K562 (cell line): Measurements from ENCODE around the gene WDFY2. TPM values are rescaled to one million over a fixed set of nuclear protein-coding genes. Genes with fewer than 3 reads are reported as not detected.
"Not testable (repeated sequence)": the region's sequence is repeated elsewhere in the genome, so short reads cannot be mapped to it uniquely, and the experiment has no call there.

Experiments
- ATAC-seq: fragments of 200-7000 bp; cut with Tn5 transposase; 3 replicates; pipeline ENCODE4 v1.9.1; 2020; ENCODE audit warnings: moderate library complexity
- BruUV-seq: library from RNA; stranded (reverse); fragments of 400-500 nt; replicated peaks from 2 replicates; lab custom pipeline; 2021; lab: Mats Ljungman, UMichigan
- CTCF ChIA-PET: fragments of 300-600 bp; formaldehyde crosslinking; extraction: SDS; loops from one replicate; lab custom pipeline; 2021; ENCODE audit warnings: low intra/inter-chr PET ratio; lab: Yijun Ruan, JAX
- POLR2A ChIA-PET: fragments of 300-600, 350-650 bp; sonication (Branson Sonifier 250); formaldehyde crosslinking; extraction: SDS; loops from one replicate; lab custom pipeline; 2021; ENCODE audit warnings: antibody characterized with exemption, inconsistent platforms; lab: Yijun Ruan, JAX
- DNase-seq, 4 experiments: peaks; one replicate each; pipeline versions ENCODE4 v3.0.0 to v3.0.0-alpha.2; 2011 to 2018; ENCODE audit warnings: low spot score in 3 of 4, mixed read lengths in 3 of 4; ENCODE audit errors: extremely low read depth in 1 of 4
- FAIRE-seq: peaks from 2 replicates; lab custom pipeline; 2011; peaks lifted over from hg19 to GRCh38; lab: Jason Lieb, UNC
- H2AFZ ChIP-seq: 2 replicates; pipeline ENCODE4 v1.6.0; 2011; ENCODE audit warnings: low read depth, low read length, control low read depth, inconsistent platforms
- H3K27ac ChIP-seq: fragments of 200-600 bp; 3 replicates; pipeline ENCODE4 v1.8.0; 2011; ENCODE audit warnings: low read depth, mild to moderate bottlenecking, control low read depth, inconsistent platforms, low read length, moderate library complexity, mixed read lengths; ENCODE audit errors: extremely low read depth
- H3K27me3 ChIP-seq, 2 experiments: fragments of 300-600 bp in 1 of 2; 2 replicates in 1 of 2; 3 replicates in 1 of 2; pipeline versions ENCODE4 v1.6.0 to v1.8.0; 2011; ENCODE audit warnings: inconsistent platforms in 2 of 2, low read length in 2 of 2, mild to moderate bottlenecking in 1 of 2, mixed read lengths in 1 of 2, moderate library complexity in 1 of 2; ENCODE audit not compliant: control insufficient read depth in 2 of 2, insufficient read depth in 2 of 2
- H3K36me3 ChIP-seq: fragments of 300-600 bp; 3 replicates; pipeline ENCODE4 v1.8.0; 2011; ENCODE audit warnings: mild to moderate bottlenecking, low read length, inconsistent platforms; ENCODE audit not compliant: control insufficient read depth, insufficient read depth
- H3K4me1 ChIP-seq, 2 experiments: fragments of 200-600 bp in 1 of 2; replicated peaks in 1 of 2; 2 replicates in 1 of 2; 3 replicates in 1 of 2; pipeline versions ENCODE4 v1.5.1 to v1.8.0; 2011; ENCODE audit warnings: inconsistent platforms in 2 of 2, low read length in 2 of 2, mild to moderate bottlenecking in 1 of 2, mixed read lengths in 1 of 2, moderate library complexity in 1 of 2; ENCODE audit not compliant: control insufficient read depth in 2 of 2, insufficient read depth in 2 of 2
- H3K4me2 ChIP-seq: 2 replicates; pipeline ENCODE4 v1.6.1; 2011; ENCODE audit warnings: low read length, control low read depth, inconsistent platforms, mixed read lengths; ENCODE audit not compliant: insufficient read depth
- H3K4me3 ChIP-seq: fragments of 200-600 bp; sonication (generic), shearing (Covaris generic); 2 replicates; pipeline ENCODE4 v1.5.1; 2016; ENCODE audit warnings: control low read depth, inconsistent platforms
- H3K79me2 ChIP-seq: fragments of 200-600 bp; 3 replicates; pipeline ENCODE4 v1.8.0; 2011; ENCODE audit warnings: low read length, inconsistent platforms; ENCODE audit not compliant: control insufficient read depth, insufficient read depth
- H3K9ac ChIP-seq, 2 experiments: 2 replicates each; pipeline versions ENCODE4 v1.6.0 to v1.6.1; 2011; ENCODE audit warnings: low read depth in 2 of 2, low read length in 2 of 2, control low read depth in 1 of 2, inconsistent platforms in 1 of 2, mild to moderate bottlenecking in 1 of 2, mixed read lengths in 1 of 2; ENCODE audit not compliant: insufficient read depth in 1 of 2
- H3K9me1 ChIP-seq: one replicate; pipeline ENCODE4 v1.6.0; 2011; ENCODE audit warnings: inconsistent platforms, mild to moderate bottlenecking, low read length, moderate library complexity; ENCODE audit not compliant: control insufficient read depth, insufficient read depth
- H3K9me3 ChIP-seq: replicated peaks from 2 replicates; pipeline ENCODE4 v1.5.1; 2011; ENCODE audit warnings: low read depth, low read length, inconsistent platforms; ENCODE audit not compliant: control insufficient read depth, insufficient read depth
- H4K20me1 ChIP-seq: replicated peaks from 2 replicates; pipeline ENCODE4 v1.6.1; 2011; ENCODE audit warnings: low read length, inconsistent platforms, mixed read lengths; ENCODE audit not compliant: control insufficient read depth, insufficient read depth
- FOXJ3 ChIP-seq: sonication (generic); formaldehyde crosslinking; IDR thresholded peaks from 2 replicates; pipeline ENCODE4 v1.4.0; 2020; ENCODE audit warnings: mild to moderate bottlenecking, missing genetic modification reagents
- NCOA4 ChIP-seq: fragments of 450-650 bp; IDR thresholded peaks from 2 replicates; pipeline ENCODE4 v1.6.1; 2018; ENCODE audit warnings: mild to moderate bottlenecking; ENCODE audit not compliant: partially characterized antibody
- SAP30 ChIP-seq: fragments of 200-600 bp; sonication (generic); IDR thresholded peaks from 2 replicates; pipeline ENCODE4 v1.6.1; 2012; ENCODE audit warnings: borderline replicate concordance, low read depth, mild to moderate bottlenecking, moderate library complexity, low read length, control low read depth, inconsistent platforms; ENCODE audit not compliant: insufficient read depth, poor library complexity, severe bottlenecking
- SMARCE1 ChIP-seq: fragments of 450-650 bp; IDR thresholded peaks from 2 replicates; pipeline ENCODE4 v1.7.1; 2016; ENCODE audit warnings: mild to moderate bottlenecking
- TBL1XR1 ChIP-seq, 2 experiments: IDR thresholded peaks; 2 replicates each; pipeline ENCODE4 v1.6.1; 2012; ENCODE audit warnings: improper control_type of control experiment in 2 of 2, low read length in 2 of 2, mild to moderate bottlenecking in 1 of 2
- TCF3 ChIP-seq: sonication (generic); formaldehyde crosslinking; IDR thresholded peaks from 2 replicates; pipeline ENCODE4 v1.4.0; 2020; ENCODE audit warnings: mild to moderate bottlenecking, missing genetic modification reagents
- ZNF217 ChIP-seq: sonication (generic); formaldehyde crosslinking; IDR thresholded peaks from 2 replicates; pipeline ENCODE4 v1.8.0; 2022; ENCODE audit warnings: mild to moderate bottlenecking, missing genetic modification reagents
- ZNF224 ChIP-seq: sonication (generic); formaldehyde crosslinking; IDR thresholded peaks from 2 replicates; pipeline ENCODE4 v1.8.0; 2022; ENCODE audit warnings: mild to moderate bottlenecking, missing genetic modification reagents
- ZNF23 ChIP-seq: fragments of 250-450 bp; sonication (Bioruptor Pico); IDR thresholded peaks from 2 replicates; pipeline ENCODE4 v1.4.0; 2020; ENCODE audit warnings: mild to moderate bottlenecking
- ZNF507 ChIP-seq: conservative IDR thresholded peaks from 2 replicates; pipeline ENCODE4 v1.6.1; 2017; ENCODE audit warnings: missing genetic modification characterization, missing compliant biosample characterization
- WGBS: fragments of 100-300 bp; shearing (Covaris generic); methylation state at CpG from one replicate; pipeline ENCODE4 v1.1.6; 2016; ENCODE audit warnings: low coverage, mixed read lengths; ENCODE audit not compliant: insufficient coverage; ENCODE audit errors: missing lambda C conversion rate; 5-methylcytosine and 5-hydroxymethylcytosine counted together
- in situ Hi-C: fragments of 300-500 bp; cut with MboI; formaldehyde crosslinking; loops from 4 replicates; pipeline ENCODE4 v1.15.0; 2018; ENCODE audit warnings: inconsistent platforms, mixed read lengths
- intact Hi-C: fragments of 100-400 bp; cut with micrococcal nuclease; formaldehyde crosslinking; loops from 2 replicates; pipeline ENCODE4 v1.14.2; 2022
- polyA plus RNA-seq, 8 experiments: library from polyadenylated mRNA; depleted of rRNA in 4 of 8; stranded (reverse) in 5 of 8; unstranded in 3 of 8; fragments of >200 nt; fragmentation: Nextera tagmentation in 2 of 8; fragmentation: Illumina TruSeq in 1 of 8; extraction: Ambion mirVana in 2 of 8; extraction: Trizol in 1 of 8; gene quantifications; 2 replicates each; pipeline versions ENCODE4 v1.2.1 to v1.2.3, GENCODE V29; 2011 to 2014; ENCODE audit warnings: inconsistent platforms in 1 of 8, missing spikeins in 1 of 8
- total RNA-seq, 7 experiments: library from RNA; depleted of rRNA in 6 of 7; stranded (reverse); fragments of >200 nt in 6 of 7; fragmentation: Illumina TruSeq in 2 of 7; extraction: Trizol in 2 of 7; gene quantifications; 2 replicates each; pipeline versions ENCODE4 v1.2.1 to v1.2.3, GENCODE V29; 2011 to 2021; ENCODE audit warnings: low replicate concordance in 1 of 7
- TF ChIP-seq, protein P1 (sequence below): sonication (generic); formaldehyde crosslinking; IDR thresholded peaks from 2 replicates; pipeline ENCODE4 v1.8.0; 2022; ENCODE audit warnings: mild to moderate bottlenecking, missing genetic modification reagents

WDFY2 gene
- total and polyA plus RNA-seq, 9 of the 15 experiments (the other 6 are each of a cell fraction or from before 2014, with no cell fraction given): 0.66 to 6.4 (median 4.4) TPM

DNA sequence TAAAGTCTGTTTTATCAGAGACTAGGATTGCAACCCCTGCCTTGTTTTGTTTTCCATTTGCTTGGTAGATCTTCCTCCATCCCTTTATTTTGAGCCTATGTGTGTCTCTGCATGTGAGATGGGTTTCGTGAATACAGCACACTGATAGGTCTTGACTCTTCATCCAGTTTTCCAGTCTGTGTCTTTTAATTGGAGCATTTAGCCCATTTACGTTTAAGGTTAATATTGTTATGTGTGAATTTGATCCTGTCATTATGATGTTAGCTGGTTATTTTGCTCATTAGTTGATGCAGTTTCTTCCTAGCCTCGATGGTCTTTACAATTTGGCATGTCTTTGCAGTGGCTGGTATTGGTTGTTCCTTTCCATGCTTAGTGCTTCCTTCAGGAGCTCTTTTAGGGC is 67.9 kb downstream of the WDFY2 start:
- H3K9me1 ChIP-seq, H3K27ac ChIP-seq, POLR2A ChIA-PET, H3K27me3 ChIP-seq, H3K36me3 ChIP-seq, H3K4me3 ChIP-seq, in situ Hi-C loops, H2AFZ ChIP-seq, H3K9ac ChIP-seq, H3K4me2 ChIP-seq, intact Hi-C loops, H3K79me2 ChIP-seq, BruUV-seq, FAIRE-seq, H4K20me1 ChIP-seq, CTCF ChIA-PET, DNase-seq, H3K4me1 ChIP-seq, H3K9me3 ChIP-seq, ATAC-seq: not testable (repeated sequence)
- TF ChIP-seq ZNF507 (tag): peak; percentile 86
- 68% methylated on average over 2 of the region's 3 CpGs for WGBS

DNA sequence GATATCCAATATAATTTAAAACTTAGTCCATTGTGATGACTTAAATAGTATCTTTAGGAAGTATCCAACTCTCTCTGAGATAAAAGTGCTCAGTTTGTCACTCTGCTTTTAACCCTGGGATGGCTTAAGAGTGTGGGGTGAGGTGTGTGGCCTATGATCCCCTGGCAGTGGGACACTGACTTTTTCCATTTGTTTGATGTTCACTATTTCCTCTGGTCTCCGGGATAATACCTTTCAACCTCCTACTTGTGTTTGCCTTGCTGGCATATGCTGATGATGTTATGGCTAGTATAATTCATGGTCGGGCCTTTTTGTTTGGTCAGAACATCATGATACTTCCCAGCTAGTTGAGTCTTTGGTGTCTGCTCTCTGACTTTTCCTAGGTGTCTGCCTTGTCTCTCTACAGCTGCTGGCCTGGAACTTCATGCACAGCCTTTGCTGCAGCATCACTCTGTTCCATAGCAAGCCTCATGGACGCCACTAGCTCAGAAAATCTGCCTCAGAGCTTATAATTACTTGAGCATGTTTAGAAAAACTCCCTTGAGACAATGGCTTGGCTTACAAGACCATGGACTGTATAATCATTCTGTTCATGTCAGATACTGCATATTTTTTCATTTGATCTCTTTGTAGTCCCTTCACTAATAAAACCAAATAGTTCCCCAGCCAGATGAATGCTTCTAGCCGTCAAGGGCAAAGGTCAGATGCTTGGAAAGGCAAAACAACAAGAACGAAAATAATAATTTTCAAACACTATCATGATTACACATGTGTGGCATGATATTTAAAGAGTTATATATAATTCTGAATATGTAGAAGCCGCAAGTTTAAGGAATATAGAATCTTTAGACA is 75.2 kb downstream of the WDFY2 start:
- no peak for FAIRE-seq
- BruUV-seq: no TSS peak
- ChIA-PET POLR2A (interaction anchor here (0.7 kb wide), 1 partner anchor 12 kb away, joined by 3 read pairs; no protein-coding TSS in a partner anchor), CTCF (no interaction called here)
- Histone ChIP-seq H3K36me3 (no peaks in the 10 kb centered on the region), H3K79me2 (no peaks in the 10 kb centered on the region), H3K27ac (no peak overlapping the region), H4K20me1 (no peaks in the 10 kb centered on the region), H3K9me3 (no peaks in the 10 kb centered on the region), H3K9me1 (no peaks in the 10 kb centered on the region), H2AFZ (no peak overlapping the region), H3K4me2 (no peak overlapping the region), H3K4me3 (no peak overlapping the region), H3K27me3 (no peaks in the 10 kb centered on the region), H3K9ac (no peak overlapping the region), H3K4me1 (no peaks in the 10 kb centered on the region)
- intact Hi-C loops: no loop called here
- DNase-seq: no peak
- in situ Hi-C loops: no loop called here
- ATAC-seq: no peak
- WGBS: 76% methylated on average over 6 of the region's 6 CpGs
- TF ChIP-seq SMARCE1 (no peak), ZNF217 (CRISPR knock-in tag) (no peak), FOXJ3 (CRISPR knock-in tag) (no peak), TBL1XR1 (IDR thresholded peaks at IDR 0.05; ENCODE audit: low read length in 2 of 2) (no peak), ZNF23 (no peak), TCF3 (no peak), NCOA4 (no peak), ZNF224 (CRISPR knock-in tag) (no peak), SAP30 (no peak)
- TF ChIP-seq, protein P1, sequence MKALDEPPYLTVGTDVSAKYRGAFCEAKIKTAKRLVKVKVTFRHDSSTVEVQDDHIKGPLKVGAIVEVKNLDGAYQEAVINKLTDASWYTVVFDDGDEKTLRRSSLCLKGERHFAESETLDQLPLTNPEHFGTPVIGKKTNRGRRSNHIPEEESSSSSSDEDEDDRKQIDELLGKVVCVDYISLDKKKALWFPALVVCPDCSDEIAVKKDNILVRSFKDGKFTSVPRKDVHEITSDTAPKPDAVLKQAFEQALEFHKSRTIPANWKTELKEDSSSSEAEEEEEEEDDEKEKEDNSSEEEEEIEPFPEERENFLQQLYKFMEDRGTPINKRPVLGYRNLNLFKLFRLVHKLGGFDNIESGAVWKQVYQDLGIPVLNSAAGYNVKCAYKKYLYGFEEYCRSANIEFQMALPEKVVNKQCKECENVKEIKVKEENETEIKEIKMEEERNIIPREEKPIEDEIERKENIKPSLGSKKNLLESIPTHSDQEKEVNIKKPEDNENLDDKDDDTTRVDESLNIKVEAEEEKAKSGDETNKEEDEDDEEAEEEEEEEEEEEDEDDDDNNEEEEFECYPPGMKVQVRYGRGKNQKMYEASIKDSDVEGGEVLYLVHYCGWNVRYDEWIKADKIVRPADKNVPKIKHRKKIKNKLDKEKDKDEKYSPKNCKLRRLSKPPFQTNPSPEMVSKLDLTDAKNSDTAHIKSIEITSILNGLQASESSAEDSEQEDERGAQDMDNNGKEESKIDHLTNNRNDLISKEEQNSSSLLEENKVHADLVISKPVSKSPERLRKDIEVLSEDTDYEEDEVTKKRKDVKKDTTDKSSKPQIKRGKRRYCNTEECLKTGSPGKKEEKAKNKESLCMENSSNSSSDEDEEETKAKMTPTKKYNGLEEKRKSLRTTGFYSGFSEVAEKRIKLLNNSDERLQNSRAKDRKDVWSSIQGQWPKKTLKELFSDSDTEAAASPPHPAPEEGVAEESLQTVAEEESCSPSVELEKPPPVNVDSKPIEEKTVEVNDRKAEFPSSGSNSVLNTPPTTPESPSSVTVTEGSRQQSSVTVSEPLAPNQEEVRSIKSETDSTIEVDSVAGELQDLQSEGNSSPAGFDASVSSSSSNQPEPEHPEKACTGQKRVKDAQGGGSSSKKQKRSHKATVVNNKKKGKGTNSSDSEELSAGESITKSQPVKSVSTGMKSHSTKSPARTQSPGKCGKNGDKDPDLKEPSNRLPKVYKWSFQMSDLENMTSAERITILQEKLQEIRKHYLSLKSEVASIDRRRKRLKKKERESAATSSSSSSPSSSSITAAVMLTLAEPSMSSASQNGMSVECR (CRISPR knock-in tag): no peak
